HCT116 (cell line): ENCODE data around the gene TAF10. TPM values are rescaled to one million over a fixed set of nuclear protein-coding genes. Genes with fewer than 3 reads are reported as not detected.

Experiments
- ATAC-seq: fragments of 200-7000 bp; cut with Tn5 transposase; 2 replicates; pipeline ENCODE4 v1.9.1; 2020; ENCODE audit warnings: mild to moderate bottlenecking, moderate library complexity
- BruUV-seq: library from RNA; stranded (reverse); fragments of 400-500 nt; replicated peaks from 2 replicates; lab custom pipeline; 2021; lab: Mats Ljungman, UMichigan
- CTCF ChIA-PET: fragments of 300-600 bp; sonication (Branson Sonifier 250); formaldehyde crosslinking; loops from one replicate; lab custom pipeline; 2021; ENCODE audit warnings: antibody characterized with exemption; lab: Charles Lee
- POLR2A ChIA-PET: fragments of 300-600, 350-600 bp; sonication (Branson Sonifier 250); formaldehyde crosslinking; loops from one replicate; lab custom pipeline; 2021; ENCODE audit warnings: antibody characterized with exemption; lab: Charles Lee
- RAD21 ChIA-PET, 2 experiments: fragments of 300-600 bp; sonication (Branson Sonifier 250); formaldehyde crosslinking; loops; one replicate each; lab custom pipeline; 2023; ENCODE audit warnings: low total read pairs in 2 of 2; ENCODE audit not compliant: uncharacterized antibody in 2 of 2, unreplicated experiment in 2 of 2, low non-redundant PET in 1 of 2; lab: Charles Lee
- DNase-seq: peaks from one replicate; pipeline ENCODE4 v3.0.0-alpha.2; 2010; ENCODE audit warnings: low read depth, low spot score
- H2AFZ ChIP-seq: fragments of 200-600 bp; shearing (Covaris generic), sonication (generic); 2 replicates; pipeline ENCODE4 v1.6.1; 2017; ENCODE audit warnings: low read depth, mixed run types, mixed read lengths, antibody characterized with exemption, low read length; ENCODE audit not compliant: poor library complexity, severe bottlenecking
- H3K27ac ChIP-seq: 2 replicates; pipeline ENCODE4 v1.5.1; 2012; ENCODE audit warnings: low read depth, low read length
- H3K27me3 ChIP-seq: fragments of 200-600 bp; sonication (generic); 2 replicates; pipeline ENCODE4 v1.6.1; 2016; ENCODE audit warnings: mixed run types, low read length, mixed read lengths; ENCODE audit not compliant: insufficient read depth
- H3K36me3 ChIP-seq, 2 experiments: fragments of 200-500 bp in 1 of 2; fragments of 200-600 bp in 1 of 2; sonication (Bioruptor generic) in 1 of 2; sonication (generic) in 1 of 2; 2 replicates each; pipeline versions ENCODE4 v1.5.1 to v1.6.1; 2014 to 2016; ENCODE audit warnings: low read length in 2 of 2, inconsistent platforms in 1 of 2, mixed read lengths in 1 of 2, mixed run types in 1 of 2; ENCODE audit not compliant: insufficient read depth in 2 of 2, control insufficient read depth in 1 of 2
- H3K4me1 ChIP-seq, 2 experiments: fragments of 200-600 bp in 1 of 2; sonication (generic) in 1 of 2; 2 replicates each; pipeline versions ENCODE4 v1.5.1 to v1.6.1; 2012 to 2017; ENCODE audit warnings: low read length in 2 of 2, inconsistent platforms in 1 of 2, mild to moderate bottlenecking in 1 of 2, mixed read lengths in 1 of 2, mixed run types in 1 of 2, moderate library complexity in 1 of 2; ENCODE audit not compliant: insufficient read depth in 2 of 2, control insufficient read depth in 1 of 2
- H3K4me2 ChIP-seq: fragments of 200-600 bp; sonication (generic); 2 replicates; pipeline ENCODE4 v1.6.1; 2017; ENCODE audit warnings: mixed run types, low read length, mixed read lengths
- H3K4me3 ChIP-seq, 2 experiments: fragments of 200-600 bp in 1 of 2; sonication (generic) in 1 of 2; replicated peaks in 1 of 2; 2 replicates each; pipeline ENCODE4 v1.5.1; 2011 to 2016; ENCODE audit warnings: low read length in 2 of 2, control low read depth in 1 of 2, low read depth in 1 of 2, mild to moderate bottlenecking in 1 of 2, mixed read lengths in 1 of 2, mixed run types in 1 of 2
- H3K79me2 ChIP-seq: fragments of 200-600 bp; sonication (generic); 2 replicates; pipeline ENCODE4 v1.6.1; 2017; ENCODE audit warnings: mild to moderate bottlenecking, mixed run types, low read length, moderate library complexity, mixed read lengths; ENCODE audit not compliant: insufficient read depth
- H3K9ac ChIP-seq: fragments of 200-600 bp; sonication (generic); 2 replicates; pipeline ENCODE4 v1.6.1; 2016; ENCODE audit warnings: low read length, mixed read lengths
- H3K9me2 ChIP-seq: fragments of 200-600 bp; sonication (generic), shearing (Covaris generic); 2 replicates; pipeline ENCODE4 v1.6.1; 2017; ENCODE audit warnings: mixed run types, mild to moderate bottlenecking, moderate library complexity; ENCODE audit not compliant: insufficient read depth
- H3K9me3 ChIP-seq, 2 experiments: fragments of 200-500 bp in 1 of 2; fragments of 200-600 bp in 1 of 2; sonication (Bioruptor generic) in 1 of 2; sonication (generic) in 1 of 2; 2 replicates each; pipeline ENCODE4 v1.6.1; 2014 to 2017; ENCODE audit warnings: low read length in 2 of 2, mixed read lengths in 2 of 2, inconsistent platforms in 1 of 2, low read depth in 1 of 2, mild to moderate bottlenecking in 1 of 2, mixed run types in 1 of 2, moderate library complexity in 1 of 2; ENCODE audit not compliant: control insufficient read depth in 1 of 2, insufficient read depth in 1 of 2
- H4K20me1 ChIP-seq: fragments of 200-600 bp; sonication (generic), shearing (Covaris generic); 2 replicates; pipeline ENCODE4 v1.6.1; 2017; ENCODE audit warnings: mixed run types, mild to moderate bottlenecking, moderate library complexity; ENCODE audit not compliant: insufficient read depth
- CBX3 ChIP-seq: IDR thresholded peaks from 2 replicates; pipeline ENCODE4 v1.6.1; 2012; ENCODE audit warnings: low read depth
- EZH2phosphoT487 ChIP-seq: fragments of 200-600 bp; IDR thresholded peaks from 2 replicates; pipeline ENCODE4 v1.6.1; 2018; ENCODE audit warnings: antibody characterized with exemption, borderline replicate concordance
- FOSL1 ChIP-seq: IDR thresholded peaks from 2 replicates; pipeline ENCODE4 v1.6.1; 2012; ENCODE audit warnings: low read depth
- JUND ChIP-seq: IDR thresholded peaks from 2 replicates; pipeline ENCODE4 v1.6.1; 2012
- POLR2AphosphoS5 ChIP-seq: IDR thresholded peaks from 2 replicates; pipeline ENCODE4 v1.6.1; 2011; ENCODE audit warnings: mild to moderate bottlenecking, low read depth, low read length, moderate library complexity
- SIN3A ChIP-seq: IDR thresholded peaks from 2 replicates; pipeline ENCODE4 v1.6.1; 2012; ENCODE audit warnings: low read depth
- TCF7L2 ChIP-seq: IDR thresholded peaks from 2 replicates; pipeline ENCODE4 v1.7.0; 2011; ENCODE audit warnings: borderline replicate concordance, inconsistent platforms; ENCODE audit not compliant: insufficient read depth, insufficient read length; ENCODE audit errors: extremely low read depth
- ZBTB33 ChIP-seq: IDR thresholded peaks from 2 replicates; pipeline ENCODE4 v1.6.1; 2011; ENCODE audit warnings: mild to moderate bottlenecking, low read length, moderate library complexity; ENCODE audit not compliant: insufficient replicate concordance; ENCODE audit errors: extremely low read depth
- ZFX ChIP-seq: fragments of 450-650 bp; IDR thresholded peaks from 2 replicates; pipeline ENCODE4 v1.6.1; 2017
- intact Hi-C: fragments of 100-400 bp; cut with micrococcal nuclease; formaldehyde crosslinking; loops from 2 replicates; pipeline ENCODE4 v1.10.0; 2022
- total RNA-seq: library from RNA; stranded (reverse); gene quantifications from one replicate; pipeline ENCODE4 v1.2.1, GENCODE V29; 2021; ENCODE audit not compliant: unreplicated experiment
- TF ChIP-seq, protein P1 (sequence below): IDR thresholded peaks from 2 replicates; pipeline ENCODE4 v1.6.1; 2012; ENCODE audit warnings: low read depth
- TF ChIP-seq, protein P2 (sequence below): IDR thresholded peaks from 2 replicates; pipeline ENCODE4 v1.6.1; 2012

TAF10 gene
- total RNA-seq, 1 experiment from 2014 or later: 151 TPM

GRCh38 chr11:6599449-6599848, 12.6 kb downstream of the TAF10 start:
- H3K9me2 ChIP-seq: no peaks in the 10 kb centered on the region
- H3K4me2 ChIP-seq: no peak overlapping the region
- no peaks in the 10 kb centered on the region for H4K20me1 ChIP-seq
- peaks cover 67% of the 10 kb centered on the region for H3K79me2 ChIP-seq
- H3K27ac ChIP-seq: no peak overlapping the region
- DNase-seq: no peak
- no TSS peak for BruUV-seq
- intact Hi-C loops: no loop called here
- H3K36me3 ChIP-seq: peaks cover 26 to 41% of the 10 kb centered on the region in 2 experiments; a peak in 3 of 4 replicates
- no peak for TF ChIP-seq CBX3
- TF ChIP-seq, protein P1, sequence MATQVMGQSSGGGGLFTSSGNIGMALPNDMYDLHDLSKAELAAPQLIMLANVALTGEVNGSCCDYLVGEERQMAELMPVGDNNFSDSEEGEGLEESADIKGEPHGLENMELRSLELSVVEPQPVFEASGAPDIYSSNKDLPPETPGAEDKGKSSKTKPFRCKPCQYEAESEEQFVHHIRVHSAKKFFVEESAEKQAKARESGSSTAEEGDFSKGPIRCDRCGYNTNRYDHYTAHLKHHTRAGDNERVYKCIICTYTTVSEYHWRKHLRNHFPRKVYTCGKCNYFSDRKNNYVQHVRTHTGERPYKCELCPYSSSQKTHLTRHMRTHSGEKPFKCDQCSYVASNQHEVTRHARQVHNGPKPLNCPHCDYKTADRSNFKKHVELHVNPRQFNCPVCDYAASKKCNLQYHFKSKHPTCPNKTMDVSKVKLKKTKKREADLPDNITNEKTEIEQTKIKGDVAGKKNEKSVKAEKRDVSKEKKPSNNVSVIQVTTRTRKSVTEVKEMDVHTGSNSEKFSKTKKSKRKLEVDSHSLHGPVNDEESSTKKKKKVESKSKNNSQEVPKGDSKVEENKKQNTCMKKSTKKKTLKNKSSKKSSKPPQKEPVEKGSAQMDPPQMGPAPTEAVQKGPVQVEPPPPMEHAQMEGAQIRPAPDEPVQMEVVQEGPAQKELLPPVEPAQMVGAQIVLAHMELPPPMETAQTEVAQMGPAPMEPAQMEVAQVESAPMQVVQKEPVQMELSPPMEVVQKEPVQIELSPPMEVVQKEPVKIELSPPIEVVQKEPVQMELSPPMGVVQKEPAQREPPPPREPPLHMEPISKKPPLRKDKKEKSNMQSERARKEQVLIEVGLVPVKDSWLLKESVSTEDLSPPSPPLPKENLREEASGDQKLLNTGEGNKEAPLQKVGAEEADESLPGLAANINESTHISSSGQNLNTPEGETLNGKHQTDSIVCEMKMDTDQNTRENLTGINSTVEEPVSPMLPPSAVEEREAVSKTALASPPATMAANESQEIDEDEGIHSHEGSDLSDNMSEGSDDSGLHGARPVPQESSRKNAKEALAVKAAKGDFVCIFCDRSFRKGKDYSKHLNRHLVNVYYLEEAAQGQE: no peak
- TF ChIP-seq FOSL1: no peak
- TF ChIP-seq, protein P2, sequence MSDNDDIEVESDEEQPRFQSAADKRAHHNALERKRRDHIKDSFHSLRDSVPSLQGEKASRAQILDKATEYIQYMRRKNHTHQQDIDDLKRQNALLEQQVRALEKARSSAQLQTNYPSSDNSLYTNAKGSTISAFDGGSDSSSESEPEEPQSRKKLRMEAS: no peak
- no peak for TF ChIP-seq POLR2AphosphoS5
- TF ChIP-seq ZBTB33: no peak
- TF ChIP-seq TCF7L2: no peak
- TF ChIP-seq ZFX: no peak
- no peak for TF ChIP-seq EZH2phosphoT487
- no peak for TF ChIP-seq SIN3A
- TF ChIP-seq JUND: no peak
- no peak overlapping the region for H3K9ac ChIP-seq
- no peak overlapping the region for H2AFZ ChIP-seq
- H3K9me3 ChIP-seq: no peaks in the 10 kb centered on the region
- H3K27me3 ChIP-seq: no peaks in the 10 kb centered on the region
- ATAC-seq: no peak
- H3K4me3 ChIP-seq: no peak overlapping the region
- POLR2A ChIA-PET: no interaction called here
- CTCF ChIA-PET: no interaction called here
- H3K4me1 ChIP-seq: peaks cover 0 to 12% of the 10 kb centered on the region in 2 experiments; a peak in 2 of 4 replicates
- RAD21 ChIA-PET: no interaction called here
